Activated T-helper 9 cell treated with anti-CD3 and anti-CD28 coated beads, Interleukin-2, amount 50 U/mL, for 16 hours (primary cell): ENCODE data around the gene DLD.
"Not testable (repeated sequence)": the region's sequence is repeated elsewhere in the genome, so short reads cannot be mapped to it uniquely, and the experiment has no call there.

ENCODE experiments used
- DNase-seq: peaks from one replicate; pipeline ENCODE4 v3.0.0-alpha.2; 2020; ENCODE audit warnings: low read depth

Gene DLD

GRCh38 chr7:107917763-107918651 lies 27.0 kb downstream of the DLD start:
- no peak for DNase-seq

- DNase-seq = no peak
Measured at GRCh38 chr7:107918948-107919347, 28.0 kb downstream of the DLD start.

- DNase-seq = no peak
Measured at GRCh38 chr7:107920048-107920772, 29.2 kb downstream of the DLD start.

GRCh38 chr7:107921826-107922225 lies 30.8 kb downstream of the DLD start:
- not testable (repeated sequence) for DNase-seq

- DNase-seq = no peak
Measured at GRCh38 chr7:107922886-107923285, 31.9 kb downstream of the DLD start.

GRCh38 chr7:107924841-107925504 lies 34.0 kb downstream of the DLD start:
- DNase-seq = no peak

GRCh38 chr7:107926481-107926880 lies 35.5 kb downstream of the DLD start:
- no peak for DNase-seq

- no peak for DNase-seq
Measured at GRCh38 chr7:107931740-107932515, 40.9 kb downstream of the DLD start.

GRCh38 chr7:107932805-107933204 lies 41.8 kb downstream of the DLD start:
- no peak for DNase-seq

- DNase-seq = no peak
Measured at GRCh38 chr7:107933386-107934013, 42.5 kb downstream of the DLD start.

- DNase-seq = no peak
Measured at GRCh38 chr7:107934991-107935770, 44.2 kb downstream of the DLD start.

GRCh38 chr7:107936312-107936711 lies 45.3 kb downstream of the DLD start:
- no peak for DNase-seq

GRCh38 chr7:107937531-107937930 lies 46.5 kb downstream of the DLD start:
- no peak for DNase-seq

GRCh38 chr7:107938456-107939250 lies 47.7 kb downstream of the DLD start:
- DNase-seq = no peak

GRCh38 chr7:107939573-107940489 lies 48.8 kb downstream of the DLD start:
- no peak for DNase-seq

- DNase-seq = no peak
Measured at GRCh38 chr7:107940951-107941350, 50.0 kb downstream of the DLD start.

GRCh38 chr7:107943018-107943417 lies 52.0 kb downstream of the DLD start:
- no peak for DNase-seq

GRCh38 chr7:107944411-107945169 lies 53.6 kb downstream of the DLD start:
- DNase-seq = no peak
